Parathyroid adenoma (tissue), 2 donors: ENCODE measurements around the gene INO80.
A peak's percentile ranks its signal among the peaks of the same experiment; 100 is the strongest.

Experiments
- H2AFZ ChIP-seq: fragments of 300-600 bp; sonication (generic); one replicate; pipeline ENCODE4 v1.7.0; 2017; ENCODE audit warnings: antibody characterized with exemption, mild to moderate bottlenecking
- H3K27ac ChIP-seq: fragments of 300-600 bp; sonication (generic); one replicate; pipeline ENCODE4 v1.7.0; 2017
- H3K27me3 ChIP-seq: fragments of 300-600 bp; sonication (generic); one replicate; pipeline ENCODE4 v1.7.0; 2017; ENCODE audit warnings: low read length; ENCODE audit not compliant: control insufficient read depth, insufficient read depth
- H3K36me3 ChIP-seq: fragments of 300-600 bp; sonication (generic); one replicate; pipeline ENCODE4 v1.7.0; 2017; ENCODE audit warnings: low read length; ENCODE audit not compliant: control insufficient read depth, insufficient read depth
- H3K4me1 ChIP-seq: fragments of 300-600 bp; sonication (generic); one replicate; pipeline ENCODE4 v1.7.0; 2017; ENCODE audit warnings: control low read depth
- H3K4me2 ChIP-seq: fragments of 300-600 bp; sonication (generic); one replicate; pipeline ENCODE4 v1.7.0; 2017; ENCODE audit warnings: low read length
- H3K4me3 ChIP-seq: fragments of 300-600 bp; sonication (generic); one replicate; pipeline ENCODE4 v1.7.0; 2017; ENCODE audit warnings: low read depth, low read length
- H3K79me2 ChIP-seq: fragments of 300-600 bp; sonication (generic); one replicate; pipeline ENCODE4 v1.7.0; 2017; ENCODE audit warnings: control low read depth
- H3K9ac ChIP-seq: fragments of 300-600 bp; sonication (generic); one replicate; pipeline ENCODE4 v1.7.0; 2017; ENCODE audit warnings: mild to moderate bottlenecking
- H3K9me3 ChIP-seq: fragments of 300-600 bp; sonication (generic); one replicate; pipeline ENCODE4 v1.7.0; 2017; ENCODE audit warnings: low read length; ENCODE audit not compliant: control insufficient read depth
- TF ChIP-seq, protein P1 (sequence below): fragments of 300-600 bp; sonication (generic); IDR thresholded peaks from one replicate; pipeline ENCODE4 v1.7.0; 2017; ENCODE audit warnings: antibody characterized with exemption, mild to moderate bottlenecking
- donor health status: primary hyperparathyroidism.

Gene INO80

GRCh38 chr15:40992825-40993224 lies 123.3 kb downstream of the INO80 start:
- no peaks in the 10 kb centered on the region for H3K79me2 ChIP-seq
- no peak overlapping the region for H3K9ac ChIP-seq
- no peaks in the 10 kb centered on the region for H3K27me3 ChIP-seq
- H3K4me3 ChIP-seq, result no peak overlapping the region
- H3K4me2 ChIP-seq, result peak overlapping the region; percentile 25
- no peaks in the 10 kb centered on the region for H3K4me1 ChIP-seq
- TF ChIP-seq, protein P1, sequence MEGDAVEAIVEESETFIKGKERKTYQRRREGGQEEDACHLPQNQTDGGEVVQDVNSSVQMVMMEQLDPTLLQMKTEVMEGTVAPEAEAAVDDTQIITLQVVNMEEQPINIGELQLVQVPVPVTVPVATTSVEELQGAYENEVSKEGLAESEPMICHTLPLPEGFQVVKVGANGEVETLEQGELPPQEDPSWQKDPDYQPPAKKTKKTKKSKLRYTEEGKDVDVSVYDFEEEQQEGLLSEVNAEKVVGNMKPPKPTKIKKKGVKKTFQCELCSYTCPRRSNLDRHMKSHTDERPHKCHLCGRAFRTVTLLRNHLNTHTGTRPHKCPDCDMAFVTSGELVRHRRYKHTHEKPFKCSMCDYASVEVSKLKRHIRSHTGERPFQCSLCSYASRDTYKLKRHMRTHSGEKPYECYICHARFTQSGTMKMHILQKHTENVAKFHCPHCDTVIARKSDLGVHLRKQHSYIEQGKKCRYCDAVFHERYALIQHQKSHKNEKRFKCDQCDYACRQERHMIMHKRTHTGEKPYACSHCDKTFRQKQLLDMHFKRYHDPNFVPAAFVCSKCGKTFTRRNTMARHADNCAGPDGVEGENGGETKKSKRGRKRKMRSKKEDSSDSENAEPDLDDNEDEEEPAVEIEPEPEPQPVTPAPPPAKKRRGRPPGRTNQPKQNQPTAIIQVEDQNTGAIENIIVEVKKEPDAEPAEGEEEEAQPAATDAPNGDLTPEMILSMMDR, result no peak
- no peaks in the 10 kb centered on the region for H3K9me3 ChIP-seq
- no peaks in the 10 kb centered on the region for H3K36me3 ChIP-seq
- no peak overlapping the region for H3K27ac ChIP-seq
- no peak overlapping the region for H2AFZ ChIP-seq

DNA sequence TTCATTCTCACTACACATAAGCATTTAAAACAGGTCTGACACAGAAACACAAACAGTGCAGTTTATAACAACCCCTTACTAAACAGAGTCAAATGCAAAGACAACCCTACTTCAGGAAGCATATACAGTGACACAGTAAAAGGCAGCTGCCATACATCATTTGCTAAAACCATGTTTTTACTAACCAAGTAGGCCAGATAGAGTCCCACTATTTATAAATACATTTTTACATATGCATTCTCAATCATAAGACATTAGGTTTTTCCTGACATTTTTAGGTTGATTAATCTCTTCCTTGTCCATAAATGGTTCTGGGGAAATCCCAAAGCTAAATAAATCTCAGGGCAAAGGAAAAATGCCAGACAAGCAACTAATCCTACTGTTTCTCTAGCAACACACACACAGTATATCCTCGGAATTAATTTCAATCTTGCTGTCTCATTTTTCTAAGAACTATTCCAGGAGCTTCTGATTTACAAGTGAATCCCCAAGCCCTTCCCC lies 123.8 kb downstream of the INO80 start:
- Histone ChIP-seq H3K4me1 (no peaks in the 10 kb centered on the region), H3K36me3 (no peaks in the 10 kb centered on the region), H3K4me2 (no peak overlapping the region), H3K79me2 (no peaks in the 10 kb centered on the region), H3K27ac (no peak overlapping the region), H3K4me3 (no peak overlapping the region), H3K9ac (no peak overlapping the region), H2AFZ (no peak overlapping the region), H3K27me3 (no peaks in the 10 kb centered on the region), H3K9me3 (no peaks in the 10 kb centered on the region)
- TF ChIP-seq, protein P1, result no peak

DNA sequence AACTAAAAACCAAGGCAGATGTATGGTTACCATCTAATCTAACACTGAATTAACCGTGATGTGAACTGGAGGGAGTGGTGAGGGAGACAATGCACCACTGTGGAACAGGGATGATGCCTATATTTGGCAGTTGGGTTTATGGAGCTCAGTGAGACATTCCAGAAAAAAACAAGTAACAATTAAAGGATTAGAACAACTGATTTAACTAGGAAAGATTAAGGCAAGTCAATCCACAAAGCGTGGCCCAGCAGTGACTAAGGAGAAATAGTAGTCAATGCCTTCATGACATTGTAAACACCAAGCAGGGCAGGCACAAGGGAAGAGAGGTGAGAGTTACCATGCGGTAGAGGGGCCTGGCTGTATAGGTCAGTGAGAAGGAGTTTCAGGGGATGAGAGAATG lies 124.7 kb downstream of the INO80 start:
- Histone ChIP-seq H3K27me3 (no peaks in the 10 kb centered on the region), H3K36me3 (no peaks in the 10 kb centered on the region), H3K4me1 (no peaks in the 10 kb centered on the region), H3K4me2 (no peak overlapping the region), H3K9ac (no peak overlapping the region), H3K79me2 (no peaks in the 10 kb centered on the region), H3K27ac (no peak overlapping the region), H3K9me3 (no peaks in the 10 kb centered on the region), H2AFZ (no peak overlapping the region), H3K4me3 (no peak overlapping the region)
- TF ChIP-seq, protein P1, result no peak

GRCh38 chr15:40990789-40991188 lies 125.3 kb downstream of the INO80 start:
- H3K9me3 ChIP-seq, result no peaks in the 10 kb centered on the region
- H3K79me2 ChIP-seq, result no peaks in the 10 kb centered on the region
- no peaks in the 10 kb centered on the region for H3K4me1 ChIP-seq
- H3K27ac ChIP-seq, result no peak overlapping the region
- no peaks in the 10 kb centered on the region for H3K36me3 ChIP-seq
- no peak overlapping the region for H3K4me2 ChIP-seq
- H3K9ac ChIP-seq, result no peak overlapping the region
- no peaks in the 10 kb centered on the region for H3K27me3 ChIP-seq
- no peak overlapping the region for H2AFZ ChIP-seq
- no peak overlapping the region for H3K4me3 ChIP-seq
- TF ChIP-seq, protein P1, result no peak

GRCh38 chr15:40990080-40990479 lies 126.0 kb downstream of the INO80 start:
- Histone ChIP-seq H3K27me3 (no peaks in the 10 kb centered on the region), H3K4me3 (no peak overlapping the region), H3K79me2 (no peaks in the 10 kb centered on the region), H3K4me1 (no peaks in the 10 kb centered on the region), H3K36me3 (no peaks in the 10 kb centered on the region), H3K9me3 (no peaks in the 10 kb centered on the region), H2AFZ (no peak overlapping the region), H3K9ac (no peak overlapping the region), H3K27ac (no peak overlapping the region), H3K4me2 (no peak overlapping the region)
- TF ChIP-seq, protein P1, result no peak
